Measurements from ENCODE around the gene ENTPD1. TPM values are rescaled to one million over a fixed set of nuclear protein-coding genes. Genes with fewer than 3 reads are reported as not detected.

ENTPD1 gene
- total RNA-seq, 6 donors from 2014 or later, result 18.0 to 45.4 (median 22.3) TPM

DNA sequence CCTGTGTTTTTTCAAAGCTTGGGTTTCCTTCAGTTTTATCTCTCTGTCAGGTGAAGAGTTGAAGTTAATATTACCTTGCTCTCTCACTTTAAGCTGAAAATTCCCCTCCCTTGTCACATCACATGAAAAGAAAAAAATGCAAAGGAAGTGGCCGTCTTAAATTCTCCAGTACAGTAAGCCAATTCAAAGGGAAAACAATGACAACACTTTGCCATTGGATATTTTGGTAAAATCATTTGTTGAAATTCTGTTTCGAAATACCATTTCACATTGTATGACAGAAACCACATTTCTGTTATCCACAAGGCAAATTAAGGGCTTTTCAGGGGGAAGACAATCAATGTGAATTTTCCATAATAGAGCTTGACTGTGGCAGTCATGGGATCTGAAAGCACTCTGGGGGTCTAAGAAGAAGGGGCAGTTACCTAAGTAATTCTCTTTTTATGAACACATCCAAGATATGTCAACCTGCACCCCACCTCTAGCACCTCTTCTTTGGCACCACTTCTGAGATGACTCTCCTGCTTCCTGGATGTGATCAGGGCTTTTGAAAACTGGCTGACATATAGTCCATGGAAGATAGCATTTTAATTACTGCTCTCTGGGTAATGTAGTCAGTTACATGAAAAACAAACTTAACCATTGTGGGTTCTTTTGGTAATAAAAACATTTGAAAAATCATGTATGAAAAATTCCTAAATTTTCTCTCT, 63.8 kb downstream of the ENTPD1 start:
- H3K36me3 ChIP-seq, result no peaks in the 10 kb centered on the region
- ATAC-seq (ENCODE audit: low FRiP score in 2 of 2), result no peak
- no peak for TF ChIP-seq POLR2AphosphoS5 (IDR thresholded peaks at IDR 0.05)
- no peak for TF ChIP-seq EP300 (IDR thresholded peaks at IDR 0.05)
- TF ChIP-seq, protein P1, sequence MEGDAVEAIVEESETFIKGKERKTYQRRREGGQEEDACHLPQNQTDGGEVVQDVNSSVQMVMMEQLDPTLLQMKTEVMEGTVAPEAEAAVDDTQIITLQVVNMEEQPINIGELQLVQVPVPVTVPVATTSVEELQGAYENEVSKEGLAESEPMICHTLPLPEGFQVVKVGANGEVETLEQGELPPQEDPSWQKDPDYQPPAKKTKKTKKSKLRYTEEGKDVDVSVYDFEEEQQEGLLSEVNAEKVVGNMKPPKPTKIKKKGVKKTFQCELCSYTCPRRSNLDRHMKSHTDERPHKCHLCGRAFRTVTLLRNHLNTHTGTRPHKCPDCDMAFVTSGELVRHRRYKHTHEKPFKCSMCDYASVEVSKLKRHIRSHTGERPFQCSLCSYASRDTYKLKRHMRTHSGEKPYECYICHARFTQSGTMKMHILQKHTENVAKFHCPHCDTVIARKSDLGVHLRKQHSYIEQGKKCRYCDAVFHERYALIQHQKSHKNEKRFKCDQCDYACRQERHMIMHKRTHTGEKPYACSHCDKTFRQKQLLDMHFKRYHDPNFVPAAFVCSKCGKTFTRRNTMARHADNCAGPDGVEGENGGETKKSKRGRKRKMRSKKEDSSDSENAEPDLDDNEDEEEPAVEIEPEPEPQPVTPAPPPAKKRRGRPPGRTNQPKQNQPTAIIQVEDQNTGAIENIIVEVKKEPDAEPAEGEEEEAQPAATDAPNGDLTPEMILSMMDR (IDR thresholded peaks at IDR 0.05), result no peak
- no peak for TF ChIP-seq POLR2A (IDR thresholded peaks at IDR 0.05)
- H3K4me1 ChIP-seq, result peaks cover 15 to 27% (median 21%) of the 10 kb centered on the region in 4 donors
- DNase-seq, result no peak
- H3K4me3 ChIP-seq, result no peak overlapping the region
- 27 to 31% methylated on average over 2 of the region's 2 CpGs for WGBS, 2 donors
- no peaks in the 10 kb centered on the region for H3K9me3 ChIP-seq
- no peaks in the 10 kb centered on the region for H3K27me3 ChIP-seq
- H3K27ac ChIP-seq, result peak overlapping the region; percentile 16 to 67 (median 46)

DNA sequence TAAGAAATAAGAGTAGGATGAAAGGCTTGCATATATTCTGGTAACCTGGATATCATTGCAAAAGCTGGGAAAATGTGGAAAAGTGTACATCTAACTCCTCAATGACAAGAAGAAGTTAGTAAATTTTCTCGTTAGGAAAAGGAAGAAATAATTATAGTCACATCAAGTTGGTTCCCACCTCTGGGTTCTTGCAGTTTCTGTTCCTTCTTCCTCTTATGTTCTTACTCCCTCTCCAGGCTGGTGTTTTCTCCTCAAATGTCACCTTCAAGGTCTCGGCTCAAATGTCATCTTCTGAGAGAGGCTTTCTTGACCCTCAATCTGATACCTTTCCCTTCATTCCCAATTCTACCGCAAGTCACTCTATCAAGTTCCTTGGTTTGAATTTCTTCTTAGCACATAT, 64.4 kb downstream of the ENTPD1 start:
- peak overlapping the region in 2 of 4 donors; percentile 58 to 67 for H3K27ac ChIP-seq

DNA sequence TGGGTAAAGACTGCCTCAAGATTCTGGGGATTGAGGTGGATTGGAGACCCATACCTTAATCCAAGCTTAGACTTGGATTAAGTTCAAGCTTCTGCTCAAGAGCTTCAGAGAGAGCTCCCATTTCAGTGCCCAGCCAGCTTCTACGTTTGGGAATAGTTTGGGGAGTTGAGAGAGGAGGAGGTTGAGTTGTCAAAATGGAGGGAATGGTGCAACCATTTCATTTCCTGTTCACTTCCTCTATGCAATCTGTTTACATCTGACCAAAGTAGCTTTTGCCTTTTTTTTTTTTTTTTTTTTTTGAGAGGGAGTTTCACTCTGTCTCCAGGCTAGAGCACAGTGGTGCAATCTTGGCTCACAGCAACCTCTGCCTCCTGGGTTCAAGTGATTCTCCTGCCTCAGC, 65.8 kb downstream of the ENTPD1 start:
- TF ChIP-seq, protein P1 (IDR thresholded peaks at IDR 0.05), result no peak
- TF ChIP-seq POLR2AphosphoS5 (IDR thresholded peaks at IDR 0.05) (no peak), POLR2A (IDR thresholded peaks at IDR 0.05) (no peak), EP300 (IDR thresholded peaks at IDR 0.05) (no peak)
- H3K27me3 ChIP-seq, result no peaks in the 10 kb centered on the region
- no peak for DNase-seq
- peak in 1 of 2 donors; percentile 17 for ATAC-seq (ENCODE audit: low FRiP score in 2 of 2)
- H3K9me3 ChIP-seq, result no peaks in the 10 kb centered on the region
- no peak overlapping the region for H3K4me3 ChIP-seq
- peak overlapping the region in 1 of 4 donors; percentile 67 for H3K27ac ChIP-seq
- 41 to 48% methylated on average over 1 of the region's 1 CpG for WGBS, 2 donors
- H3K4me1 ChIP-seq, result peaks cover 15 to 25% (median 18%) of the 10 kb centered on the region in 4 donors
- H3K36me3 ChIP-seq, result no peaks in the 10 kb centered on the region

More for the DNA sequence above, 64.4 kb downstream of the ENTPD1 start:
- peaks cover 15 to 25% (median 18%) of the 10 kb centered on the region in 4 donors for H3K4me1 ChIP-seq
- DNase-seq (no peak), ATAC-seq (ENCODE audit: low FRiP score in 2 of 2) (no peak)
- H3K4me3 ChIP-seq, result no peak overlapping the region
- H3K36me3 ChIP-seq, result no peaks in the 10 kb centered on the region
- H3K27me3 ChIP-seq, result no peaks in the 10 kb centered on the region
- H3K9me3 ChIP-seq, result no peaks in the 10 kb centered on the region
- WGBS, 2 donors, result 70 to 72% methylated on average over 3 of the region's 3 CpGs
- TF ChIP-seq, protein P1 (IDR thresholded peaks at IDR 0.05), result no peak
- TF ChIP-seq POLR2AphosphoS5 (IDR thresholded peaks at IDR 0.05) (no peak), POLR2A (IDR thresholded peaks at IDR 0.05) (no peak), EP300 (IDR thresholded peaks at IDR 0.05) (no peak)

DNA sequence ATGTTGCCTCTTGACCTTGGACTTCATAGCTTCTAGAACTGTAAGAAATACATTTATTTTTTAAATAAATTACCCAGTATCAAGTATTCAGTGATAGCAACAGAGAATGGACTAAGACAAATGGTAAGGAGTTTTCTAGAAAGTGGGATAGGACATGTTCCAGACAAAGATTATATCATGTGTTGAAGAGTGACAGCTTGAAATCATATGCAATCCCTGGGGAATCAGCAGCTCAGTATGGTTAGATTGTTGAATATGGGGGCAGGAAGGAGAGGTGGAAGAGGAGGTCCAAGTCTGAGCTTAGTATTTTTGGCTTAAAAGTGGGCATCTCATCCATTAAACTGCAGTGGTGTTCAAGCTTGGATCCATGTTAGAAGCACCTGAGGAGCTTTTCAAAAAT, 74.1 kb downstream of the ENTPD1 start:
- TF ChIP-seq EP300 (IDR thresholded peaks at IDR 0.05) (no peak), POLR2A (IDR thresholded peaks at IDR 0.05) (no peak), POLR2AphosphoS5 (IDR thresholded peaks at IDR 0.05) (no peak)
- TF ChIP-seq, protein P1 (IDR thresholded peaks at IDR 0.05), result no peak
- Histone ChIP-seq H3K36me3 (no peaks in the 10 kb centered on the region), H3K4me3 (no peak overlapping the region), H3K27ac (no peak overlapping the region), H3K9me3 (no peaks in the 10 kb centered on the region), H3K4me1 (peaks cover 0 to 13% (median 9%) of the 10 kb centered on the region in 4 donors), H3K27me3 (no peaks in the 10 kb centered on the region)
- no peak for DNase-seq
- ATAC-seq (ENCODE audit: low FRiP score in 2 of 2), result no peak

DNA sequence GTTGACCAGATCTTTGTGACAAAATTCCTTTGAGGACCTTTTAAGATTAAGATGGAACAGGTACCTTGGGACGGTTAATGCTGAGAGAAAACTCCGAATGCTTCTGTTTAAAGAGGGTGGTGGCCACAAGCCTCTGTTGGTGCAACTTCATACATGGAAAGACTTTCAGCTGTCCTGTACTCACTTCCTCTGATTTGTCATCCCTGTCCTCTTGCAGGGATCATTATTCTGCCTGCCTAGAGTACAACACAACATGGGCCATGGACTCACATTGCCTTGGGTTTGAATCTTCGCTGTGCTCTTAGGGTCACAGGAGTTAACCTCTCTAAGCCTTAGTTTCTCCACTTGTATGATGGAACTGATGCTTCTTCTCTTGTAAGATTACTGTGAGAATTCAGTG, 75.1 kb downstream of the ENTPD1 start:
- DNase-seq, result no peak
- no peaks in the 10 kb centered on the region for H3K27me3 ChIP-seq
- peaks cover 0 to 13% (median 9%) of the 10 kb centered on the region in 4 donors for H3K4me1 ChIP-seq
- H3K27ac ChIP-seq, result peak overlapping the region in 1 of 4 donors; percentile 18
- no peak for ATAC-seq (ENCODE audit: low FRiP score in 2 of 2)
- no peak overlapping the region for H3K4me3 ChIP-seq
- no peaks in the 10 kb centered on the region for H3K9me3 ChIP-seq
- TF ChIP-seq, protein P1 (IDR thresholded peaks at IDR 0.05), result no peak
- TF ChIP-seq EP300 (IDR thresholded peaks at IDR 0.05) (no peak), POLR2AphosphoS5 (IDR thresholded peaks at IDR 0.05) (no peak), POLR2A (IDR thresholded peaks at IDR 0.05) (no peak)
- no peaks in the 10 kb centered on the region for H3K36me3 ChIP-seq
- WGBS, 2 donors, result 89 to 94% methylated on average over 3 of the region's 3 CpGs

Data from upper lobe of left lung (tissue), 6 donors.